GM18507 (cell line): ENCODE measurements around the gene SYVN1.
A peak's percentile ranks its signal among the peaks of the same experiment; 100 is the strongest.
"Not testable (repeated sequence)": the region's sequence is repeated elsewhere in the genome, so short reads cannot be mapped to it uniquely, and the experiment has no call there.

Source experiments
- DNase-seq: peaks from one replicate; pipeline ENCODE4 v3.0.0; 2011; ENCODE audit warnings: low read depth; ENCODE audit not compliant: insufficient read length; ENCODE audit errors: extremely low spot score
- FAIRE-seq: peaks from 2 replicates; lab custom pipeline; 2011; peaks lifted over from hg19 to GRCh38; lab: Jason Lieb, UNC

Gene SYVN1

GRCh38 chr11:65156256-65156655, 21.9 kb upstream of the SYVN1 start:
- DNase-seq (no peak), FAIRE-seq (no peak)

- DNase-seq (no peak), FAIRE-seq (no peak)
Observed at GRCh38 chr11:65152122-65152521, 17.8 kb upstream of the SYVN1 start.

GRCh38 chr11:65151331-65151899, 17.1 kb upstream of the SYVN1 start:
- DNase-seq = no peak

DNA sequence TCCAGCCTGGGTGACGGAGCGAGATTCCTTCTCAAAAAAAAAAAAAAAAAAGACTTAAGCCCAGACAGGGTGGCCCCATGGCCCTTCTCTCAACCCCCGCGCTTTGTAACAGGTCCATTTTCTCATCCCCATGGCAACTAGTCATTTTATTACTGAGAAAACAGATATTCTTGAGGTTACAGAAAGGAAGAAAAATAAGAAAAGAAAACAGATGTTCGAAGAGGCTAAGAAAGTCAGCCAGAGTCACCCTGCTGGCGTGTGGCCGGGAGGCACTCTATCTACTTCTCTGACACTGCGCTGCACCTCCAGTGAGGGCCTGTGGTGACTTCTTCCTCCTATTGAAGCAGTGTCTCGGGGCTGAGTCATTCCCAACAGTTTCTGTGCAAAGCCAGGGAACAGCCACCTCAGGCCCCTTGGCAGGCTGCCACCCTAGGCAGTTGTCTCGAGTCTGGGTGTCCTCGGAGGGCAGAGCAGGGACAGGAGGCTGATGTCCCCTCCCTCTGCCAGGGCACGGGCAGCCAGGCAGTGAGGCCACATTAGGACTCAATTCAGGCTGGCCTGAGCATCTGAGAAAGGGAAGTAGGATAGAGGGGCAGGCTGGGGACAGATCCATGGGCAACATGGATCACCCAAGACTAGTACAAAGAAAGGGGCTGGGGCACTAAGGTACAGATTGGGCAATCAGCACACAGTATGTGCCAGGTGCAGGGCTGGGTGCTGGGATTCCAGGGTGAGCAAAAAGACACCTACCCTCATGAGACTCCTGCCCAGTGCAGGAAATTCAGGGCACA, 16.4 kb upstream of the SYVN1 start:
- DNase-seq = no peak
- FAIRE-seq = no peak

More at GRCh38 chr11:65151331-65151899, 17.1 kb upstream of the SYVN1 start:
- no peak for FAIRE-seq

GRCh38 chr11:65150131-65150508, 15.8 kb upstream of the SYVN1 start:
- not testable (repeated sequence) for FAIRE-seq, DNase-seq

GRCh38 chr11:65148657-65149056, 14.3 kb upstream of the SYVN1 start:
- FAIRE-seq (no peak), DNase-seq (no peak)

GRCh38 chr11:65147352-65148075, 13.2 kb upstream of the SYVN1 start:
- no peak for FAIRE-seq

GRCh38 chr11:65141896-65142494, 7.7 kb upstream of the SYVN1 start:
- FAIRE-seq (no peak), DNase-seq (no peak)

More at GRCh38 chr11:65147352-65148075, 13.2 kb upstream of the SYVN1 start:
- no peak for DNase-seq

DNA sequence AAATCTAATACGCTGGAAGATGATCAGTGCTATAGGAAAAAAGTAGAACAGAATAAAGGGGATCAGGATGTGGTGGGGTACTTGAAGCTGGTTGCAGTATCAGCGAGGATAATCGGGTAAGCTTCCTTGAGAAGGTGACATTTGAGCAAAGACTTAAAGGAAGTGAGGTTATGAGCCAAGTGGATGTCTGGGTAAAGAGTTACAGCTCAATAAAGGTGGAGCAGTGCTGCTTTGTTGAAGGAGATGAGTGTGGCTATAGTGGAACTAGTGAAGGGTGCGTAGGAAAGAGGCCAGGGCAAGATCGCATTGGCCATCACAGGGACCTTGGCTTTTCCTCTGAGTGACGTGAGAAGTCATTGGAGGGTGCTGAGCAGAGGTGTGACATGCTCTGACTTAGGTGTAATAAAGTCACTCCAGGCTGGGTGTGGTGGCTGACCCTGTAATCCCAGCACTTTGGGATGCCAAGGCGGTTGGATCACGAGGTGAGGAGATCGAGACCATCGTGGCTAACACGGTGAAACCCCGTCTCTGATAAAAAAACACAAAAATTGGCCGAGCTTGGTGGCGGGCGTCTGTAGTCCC, 2.3 kb upstream of the SYVN1 start:
- no peak for DNase-seq
- no peak for FAIRE-seq

- FAIRE-seq (no peak), DNase-seq (no peak)
Observed at GRCh38 chr11:65135633-65136145, 1.4 kb upstream of the SYVN1 start.

- FAIRE-seq = peak; percentile 95
Observed at GRCh38 chr11:65134952-65135632, 773 bp upstream of the SYVN1 start.

GRCh38 chr11:65133724-65134123, 595 bp downstream of the SYVN1 start:
- no peak for DNase-seq
- FAIRE-seq = no peak

More at GRCh38 chr11:65134952-65135632, 773 bp upstream of the SYVN1 start:
- peak; percentile 89 for DNase-seq

GRCh38 chr11:65132988-65133700, 1.2 kb downstream of the SYVN1 start:
- peak; percentile 85 for FAIRE-seq
- DNase-seq = no peak

- DNase-seq (no peak), FAIRE-seq (peak; percentile 94)
Observed at GRCh38 chr11:65132238-65132987, 1.9 kb downstream of the SYVN1 start.

GRCh38 chr11:65131895-65132237, 2.5 kb downstream of the SYVN1 start:
- DNase-seq = no peak
- FAIRE-seq = no peak

DNA sequence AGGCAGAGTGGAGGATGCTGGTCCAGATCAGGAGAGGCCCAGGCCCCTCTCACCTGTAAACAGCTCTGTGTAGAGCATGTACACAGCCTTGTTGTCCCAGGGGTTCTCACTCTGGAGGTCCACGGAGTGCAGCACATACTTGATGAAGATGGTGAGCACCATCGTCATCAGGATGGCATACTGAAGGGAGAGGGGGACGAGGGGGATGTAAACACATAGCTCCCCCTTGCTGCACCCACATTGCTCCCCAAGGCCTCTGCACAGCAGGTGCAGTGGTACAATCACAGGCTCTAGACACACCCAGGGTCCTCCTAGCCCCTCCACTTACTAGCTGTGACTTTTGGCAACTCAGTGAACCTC, 2.9 kb downstream of the SYVN1 start:
- DNase-seq (no peak), FAIRE-seq (no peak)

DNA sequence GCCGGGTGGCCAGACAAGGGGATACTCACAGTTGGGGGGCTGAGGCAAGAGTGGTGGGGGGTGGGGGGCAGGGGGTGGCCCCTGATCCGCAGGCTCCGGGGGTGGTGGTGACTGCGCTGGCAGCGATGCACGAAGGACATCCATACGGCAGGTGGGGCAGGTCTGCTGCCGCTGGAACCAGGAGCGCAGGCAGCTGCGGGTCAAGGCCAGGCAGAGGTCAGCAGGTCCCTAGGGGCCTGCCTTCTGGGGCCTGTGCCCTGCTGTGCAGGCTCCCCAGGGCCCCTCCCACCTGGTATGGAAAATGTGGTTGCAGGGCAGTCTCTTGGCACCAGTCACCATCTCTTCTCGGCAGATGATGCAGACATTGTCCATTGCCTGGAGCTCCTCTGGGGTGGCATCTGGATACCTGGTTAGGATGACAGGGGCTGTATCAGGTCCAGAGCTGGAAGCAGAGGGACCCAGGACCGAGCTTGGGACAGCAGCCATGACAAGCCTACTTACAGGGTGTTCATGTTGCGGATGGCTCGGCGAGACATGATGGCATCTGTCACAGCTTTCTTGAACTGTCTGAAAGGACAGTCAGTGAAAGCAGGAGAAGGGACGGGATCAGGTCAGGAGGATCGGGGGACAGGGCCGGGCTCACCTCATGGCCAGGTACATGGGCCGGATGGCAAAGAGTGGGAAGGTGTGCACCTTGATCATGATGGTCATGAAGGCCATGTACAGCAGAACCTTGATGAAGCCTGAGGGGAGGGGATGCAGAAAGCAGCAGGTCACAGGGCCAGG, 3.5 kb downstream of the SYVN1 start:
- DNase-seq (no peak), FAIRE-seq (no peak)
